IPS-18a (cell line): ENCODE results near the gene LRRC8E.

ENCODE experiments used
- H3K27ac ChIP-seq: one replicate; pipeline ENCODE4 v1.5.1; 2013; ENCODE audit warnings: low read length
- H3K27me3 ChIP-seq: one replicate; pipeline ENCODE4 v1.6.1; 2013; ENCODE audit warnings: mild to moderate bottlenecking, low read length; ENCODE audit not compliant: control insufficient read depth, insufficient read depth
- H3K36me3 ChIP-seq: one replicate; pipeline ENCODE4 v1.6.1; 2013; ENCODE audit warnings: low read depth, low read length; ENCODE audit not compliant: control insufficient read depth
- H3K4me1 ChIP-seq: one replicate; pipeline ENCODE4 v1.6.1; 2013; ENCODE audit warnings: low read depth, low read length; ENCODE audit not compliant: control insufficient read depth
- H3K4me3 ChIP-seq: one replicate; pipeline ENCODE4 v1.5.1; 2013; ENCODE audit warnings: low read length
- H3K9ac ChIP-seq: one replicate; pipeline ENCODE4 v1.6.1; 2013; ENCODE audit warnings: mild to moderate bottlenecking, low read length, moderate library complexity
- H3K9me3 ChIP-seq: one replicate; pipeline ENCODE4 v1.6.1; 2013; ENCODE audit warnings: low read depth, low read length; ENCODE audit not compliant: control insufficient read depth

The LRRC8E gene

GRCh38 chr19:7848779-7849457, 39.4 kb upstream of the LRRC8E start:
- Histone ChIP-seq H3K36me3 (no peaks in the 10 kb centered on the region), H3K4me3 (no peak overlapping the region), H3K9ac (no peak overlapping the region), H3K9me3 (no peaks in the 10 kb centered on the region), H3K27ac (no peak overlapping the region), H3K4me1 (no peaks in the 10 kb centered on the region), H3K27me3 (peaks cover under 1% of the 10 kb centered on the region)

GRCh38 chr19:7849631-7849999, 38.7 kb upstream of the LRRC8E start:
- peaks cover 7% of the 10 kb centered on the region for H3K27me3 ChIP-seq
- no peak overlapping the region for H3K4me3 ChIP-seq
- H3K9ac ChIP-seq, result no peak overlapping the region
- H3K27ac ChIP-seq, result no peak overlapping the region
- H3K36me3 ChIP-seq, result no peaks in the 10 kb centered on the region
- no peaks in the 10 kb centered on the region for H3K4me1 ChIP-seq
- H3K9me3 ChIP-seq, result no peaks in the 10 kb centered on the region

- H3K9ac ChIP-seq, result no peak overlapping the region
- peaks cover 10% of the 10 kb centered on the region for H3K27me3 ChIP-seq
- no peaks in the 10 kb centered on the region for H3K36me3 ChIP-seq
- H3K4me1 ChIP-seq, result no peaks in the 10 kb centered on the region
- H3K4me3 ChIP-seq, result no peak overlapping the region
- H3K9me3 ChIP-seq, result no peaks in the 10 kb centered on the region
- no peak overlapping the region for H3K27ac ChIP-seq
Observed at GRCh38 chr19:7850000-7850813, 38.1 kb upstream of the LRRC8E start.

GRCh38 chr19:7850945-7851622, 37.2 kb upstream of the LRRC8E start:
- Histone ChIP-seq H3K27ac (no peak overlapping the region), H3K9me3 (no peaks in the 10 kb centered on the region), H3K36me3 (no peaks in the 10 kb centered on the region), H3K4me1 (no peaks in the 10 kb centered on the region), H3K27me3 (peaks cover 10% of the 10 kb centered on the region), H3K4me3 (no peak overlapping the region), H3K9ac (no peak overlapping the region)

- H3K9me3 ChIP-seq, result no peaks in the 10 kb centered on the region
- H3K4me1 ChIP-seq, result no peaks in the 10 kb centered on the region
- no peaks in the 10 kb centered on the region for H3K36me3 ChIP-seq
- H3K27me3 ChIP-seq, result peaks cover 10% of the 10 kb centered on the region
- H3K4me3 ChIP-seq, result no peak overlapping the region
- no peak overlapping the region for H3K27ac ChIP-seq
- no peak overlapping the region for H3K9ac ChIP-seq
Observed at GRCh38 chr19:7851623-7852500, 36.4 kb upstream of the LRRC8E start.

GRCh38 chr19:7852851-7853769, 35.2 kb upstream of the LRRC8E start:
- Histone ChIP-seq H3K36me3 (no peaks in the 10 kb centered on the region), H3K27ac (no peak overlapping the region), H3K27me3 (peaks cover 10% of the 10 kb centered on the region), H3K9ac (no peak overlapping the region), H3K4me1 (peaks cover 3% of the 10 kb centered on the region), H3K9me3 (no peaks in the 10 kb centered on the region), H3K4me3 (no peak overlapping the region)

- peaks cover 8% of the 10 kb centered on the region for H3K4me1 ChIP-seq
- H3K9me3 ChIP-seq, result no peaks in the 10 kb centered on the region
- H3K9ac ChIP-seq, result no peak overlapping the region
- no peak overlapping the region for H3K27ac ChIP-seq
- peaks cover 10% of the 10 kb centered on the region for H3K27me3 ChIP-seq
- H3K4me3 ChIP-seq, result no peak overlapping the region
- H3K36me3 ChIP-seq, result no peaks in the 10 kb centered on the region
Observed at GRCh38 chr19:7853770-7854128, 34.6 kb upstream of the LRRC8E start.

DNA sequence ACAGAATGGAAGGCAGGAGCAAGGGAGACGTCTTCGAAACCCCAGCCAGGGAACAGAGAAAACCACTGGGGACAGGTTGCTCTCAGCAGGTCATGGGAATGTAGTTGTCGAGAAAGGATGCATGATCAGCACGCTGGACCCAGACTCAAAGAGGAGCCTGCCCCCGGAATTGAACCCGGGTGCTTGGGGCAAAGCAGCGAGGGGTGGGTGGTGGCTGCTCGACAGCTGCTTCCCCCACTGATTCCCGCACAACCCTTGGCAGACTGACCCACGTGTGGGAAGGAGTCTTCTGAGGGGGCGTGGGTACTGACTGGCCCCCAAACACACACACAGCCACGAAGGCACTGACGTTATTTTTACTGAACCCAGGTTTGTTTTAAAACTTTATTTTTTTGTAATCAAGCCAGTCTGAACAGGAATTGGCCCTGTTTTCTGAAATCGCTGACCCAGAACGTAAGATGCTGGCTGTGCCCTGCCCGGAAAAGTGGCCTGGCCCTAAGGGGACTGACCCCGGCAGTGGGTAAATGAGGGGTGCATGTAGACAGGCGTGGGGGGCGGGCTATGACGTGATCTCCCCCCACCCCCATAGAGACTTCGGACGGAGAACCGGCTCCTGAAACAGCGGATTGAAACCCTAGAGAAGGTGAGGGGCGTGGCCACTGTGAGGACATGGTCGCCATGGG, 32.7 kb upstream of the LRRC8E start:
- Histone ChIP-seq H3K9ac (no peak overlapping the region), H3K27ac (no peak overlapping the region), H3K36me3 (no peaks in the 10 kb centered on the region), H3K9me3 (no peaks in the 10 kb centered on the region), H3K27me3 (peaks cover 11% of the 10 kb centered on the region), H3K4me3 (no peak overlapping the region), H3K4me1 (peaks cover 8% of the 10 kb centered on the region)

- Histone ChIP-seq H3K9me3 (no peaks in the 10 kb centered on the region), H3K36me3 (no peaks in the 10 kb centered on the region), H3K4me3 (no peak overlapping the region), H3K27ac (no peak overlapping the region), H3K9ac (no peak overlapping the region), H3K4me1 (peaks cover 8% of the 10 kb centered on the region), H3K27me3 (peaks cover 17% of the 10 kb centered on the region)
Observed at GRCh38 chr19:7856109-7856591, 32.2 kb upstream of the LRRC8E start.
